Pons (tissue), 1 donor: Measurements from ENCODE around the gene LIMS2.

ENCODE experiments used
- DNase-seq: peaks from one replicate; pipeline ENCODE4 v3.0.0-alpha.2; 2016; ENCODE audit warnings: low spot score

LIMS2 gene

GRCh38 chr2:127633556-127634065 is 41.7 kb downstream of the LIMS2 start:
- no peak for DNase-seq

- no peak for DNase-seq
Observed at GRCh38 chr2:127632592-127633489, 42.5 kb downstream of the LIMS2 start.

DNA sequence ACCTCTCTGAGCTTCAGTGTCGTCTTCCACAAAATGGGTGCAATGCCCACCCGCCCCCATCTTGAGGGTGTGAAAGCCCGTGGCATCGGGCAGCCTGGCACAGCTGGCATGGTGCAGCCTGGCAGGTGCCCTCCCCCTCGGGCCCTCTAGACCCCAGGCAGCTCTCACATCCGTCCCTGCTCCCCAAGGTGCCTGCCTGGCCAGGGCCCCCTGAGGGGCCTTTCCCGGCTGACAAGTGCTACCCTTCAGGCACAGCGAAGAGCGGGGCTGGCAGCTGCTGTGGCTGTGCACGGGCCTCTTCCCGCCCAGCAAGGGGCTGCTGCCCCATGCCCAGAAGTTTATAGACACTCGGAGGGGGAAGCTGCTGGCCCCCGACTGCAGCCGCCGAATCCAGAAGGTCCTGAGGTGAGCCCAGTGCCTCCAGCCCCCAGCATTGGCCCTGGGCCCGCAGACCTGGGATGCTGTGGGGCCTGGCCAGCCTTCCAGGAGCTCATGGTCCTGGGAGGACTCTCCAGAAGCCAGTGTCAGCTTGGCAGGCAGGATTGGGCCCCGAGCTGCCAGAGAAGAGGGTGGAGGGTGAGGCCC is 43.2 kb downstream of the LIMS2 start:
- DNase-seq = no peak

- no peak for DNase-seq
Observed at GRCh38 chr2:127631541-127631996, 43.8 kb downstream of the LIMS2 start.

DNA sequence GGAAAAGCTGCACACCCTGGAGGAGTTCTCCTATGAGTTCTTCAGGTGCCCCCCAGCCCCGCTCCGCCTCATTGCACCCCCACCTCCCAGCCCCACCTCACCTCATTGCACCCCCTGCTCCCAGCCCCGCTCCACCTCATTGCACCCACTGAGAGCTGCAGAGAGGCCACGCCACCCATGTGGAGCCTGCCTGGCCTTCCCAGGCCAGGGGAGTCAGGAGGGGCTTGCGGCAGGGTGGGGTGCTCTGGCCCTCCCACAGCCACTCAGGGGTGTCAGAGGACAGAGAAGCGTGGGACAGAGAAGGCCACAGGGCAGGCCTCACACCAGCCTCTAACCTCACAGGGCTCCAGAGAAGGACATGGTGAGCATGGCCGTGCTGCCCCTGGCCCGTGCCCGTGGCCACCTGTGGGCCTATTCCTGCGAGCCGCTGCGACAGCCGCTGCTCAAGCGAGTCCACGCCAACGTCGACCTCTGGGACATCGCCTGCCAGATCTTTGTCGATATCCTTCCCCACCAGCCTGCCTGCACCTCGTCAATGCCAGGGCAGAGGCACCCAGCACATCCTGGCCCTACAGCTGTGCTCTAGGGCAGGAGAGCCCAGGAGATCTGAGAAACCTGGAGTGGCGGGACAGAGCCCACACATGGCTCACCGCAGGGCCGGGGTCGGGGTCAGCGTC is 44.3 kb downstream of the LIMS2 start:
- DNase-seq = no peak

DNA sequence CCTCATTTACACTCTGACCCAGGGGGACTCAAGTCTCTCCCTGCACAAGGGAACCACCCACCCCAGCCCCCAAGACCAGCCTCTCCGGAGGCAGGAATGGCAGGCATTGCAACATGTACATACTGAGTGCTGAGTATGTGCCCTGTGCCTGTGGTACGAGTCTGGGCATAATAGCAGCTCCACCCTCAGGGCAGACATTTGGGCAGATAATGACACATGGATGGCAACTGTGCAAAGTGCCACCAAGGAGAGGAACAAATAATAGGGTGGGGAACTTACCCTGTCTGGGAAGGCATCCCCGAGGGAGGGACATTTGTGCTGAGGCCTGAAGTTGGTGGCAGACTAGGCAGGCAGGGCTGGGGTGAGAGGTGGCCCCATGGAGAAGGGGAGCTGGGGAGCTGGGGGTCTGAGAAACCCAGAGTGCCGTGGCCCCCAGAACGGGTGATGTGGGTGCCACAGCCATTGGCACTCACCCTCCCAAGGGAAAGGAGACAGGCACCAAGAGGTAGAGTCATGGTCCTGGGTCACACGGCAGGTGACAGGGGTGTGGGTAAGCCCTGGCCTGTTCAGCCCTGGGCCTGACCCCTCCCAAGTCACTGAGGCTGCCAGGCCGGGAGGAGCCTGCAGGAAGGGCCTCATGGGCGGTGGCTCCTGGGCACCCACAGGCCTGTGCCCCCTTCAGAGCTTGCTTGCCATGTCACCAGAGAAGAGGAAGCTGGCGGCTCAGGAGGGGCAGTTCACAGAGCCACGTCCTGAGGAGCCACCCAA is 45.0 kb downstream of the LIMS2 start:
- no peak for DNase-seq

DNA sequence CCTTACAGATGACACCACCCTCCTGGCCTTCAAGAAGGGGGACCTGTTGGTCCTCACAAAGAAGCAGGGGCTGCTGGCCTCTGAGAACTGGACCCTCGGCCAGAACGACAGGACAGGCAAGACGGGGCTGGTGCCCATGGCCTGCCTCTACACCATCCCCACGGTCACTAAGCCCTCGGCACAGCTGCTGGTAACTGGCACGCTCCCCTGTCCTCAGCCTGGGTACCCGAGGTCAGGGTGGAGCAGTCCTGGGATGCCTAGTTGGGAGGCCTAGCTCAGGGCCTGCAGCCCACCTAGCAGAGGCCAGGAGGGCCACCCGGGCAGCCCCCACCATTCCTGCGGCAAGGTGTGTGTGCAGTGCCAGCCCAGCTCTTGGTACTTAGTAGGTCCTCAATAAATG is 45.7 kb downstream of the LIMS2 start:
- no peak for DNase-seq

- DNase-seq = no peak
Observed at GRCh38 chr2:127628767-127629614, 46.3 kb downstream of the LIMS2 start.

GRCh38 chr2:127627740-127628571 is 47.4 kb downstream of the LIMS2 start:
- DNase-seq = no peak

DNA sequence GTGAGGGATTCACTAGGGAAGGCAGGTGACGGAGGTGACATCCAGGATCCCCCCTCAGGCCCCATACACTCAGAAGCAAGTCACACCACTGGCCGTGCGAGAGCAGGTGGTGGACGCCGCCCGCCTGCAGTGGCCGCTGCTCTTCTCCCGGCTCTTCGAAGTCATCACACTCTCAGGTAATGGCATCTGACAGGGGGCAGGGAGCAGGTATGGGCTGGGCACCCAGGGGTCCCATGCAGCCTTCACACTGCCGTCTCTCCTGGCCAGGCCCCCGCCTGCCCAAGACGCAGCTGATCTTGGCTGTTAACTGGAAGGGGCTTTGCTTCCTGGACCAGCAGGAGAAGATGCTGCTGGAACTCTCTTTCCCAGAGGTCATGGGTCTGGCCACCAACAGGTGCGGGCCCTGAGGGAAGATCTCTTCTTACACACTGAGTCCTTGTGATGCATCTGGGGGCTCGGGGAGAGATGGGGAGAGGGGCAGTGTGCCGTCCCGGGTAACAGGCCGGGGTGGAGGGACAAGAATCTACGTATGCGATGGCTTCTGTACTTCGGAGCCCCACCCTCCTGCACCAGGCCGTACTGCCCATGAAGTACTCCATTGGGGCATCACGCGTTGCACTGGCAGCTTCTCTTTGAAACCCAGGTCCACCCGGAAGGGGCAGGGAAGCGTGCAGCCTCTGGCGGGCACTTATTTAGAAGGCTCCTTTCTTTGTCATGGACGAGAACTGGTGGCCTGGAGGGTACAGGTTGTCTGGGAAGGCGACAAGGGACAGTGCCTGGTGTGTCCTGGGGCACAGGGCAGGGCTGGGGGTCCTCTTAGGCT is 48.2 kb downstream of the LIMS2 start:
- no peak for DNase-seq

DNA sequence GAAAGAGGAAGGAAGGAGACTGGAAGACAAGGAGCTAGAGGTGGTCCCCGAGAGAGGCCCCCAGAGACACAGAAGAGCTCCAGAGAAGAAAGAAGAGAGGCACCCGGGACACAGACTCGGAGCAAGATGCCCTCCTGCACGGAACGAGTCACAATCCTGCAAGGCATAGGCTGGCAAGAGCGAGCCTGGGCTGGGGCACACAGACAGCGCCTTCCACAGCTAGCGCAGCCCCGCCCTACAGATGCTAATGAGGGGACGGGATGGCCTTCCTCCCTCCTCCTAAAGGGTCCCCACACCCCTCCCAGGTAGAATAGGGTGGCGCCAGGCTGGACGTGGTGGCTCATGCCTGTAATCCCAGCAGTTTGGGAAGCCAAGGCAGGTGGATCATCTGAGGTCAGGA is 49.2 kb downstream of the LIMS2 start:
- DNase-seq = no peak

- DNase-seq = no peak
Observed at GRCh38 chr2:127625572-127625951, 49.8 kb downstream of the LIMS2 start.

DNA sequence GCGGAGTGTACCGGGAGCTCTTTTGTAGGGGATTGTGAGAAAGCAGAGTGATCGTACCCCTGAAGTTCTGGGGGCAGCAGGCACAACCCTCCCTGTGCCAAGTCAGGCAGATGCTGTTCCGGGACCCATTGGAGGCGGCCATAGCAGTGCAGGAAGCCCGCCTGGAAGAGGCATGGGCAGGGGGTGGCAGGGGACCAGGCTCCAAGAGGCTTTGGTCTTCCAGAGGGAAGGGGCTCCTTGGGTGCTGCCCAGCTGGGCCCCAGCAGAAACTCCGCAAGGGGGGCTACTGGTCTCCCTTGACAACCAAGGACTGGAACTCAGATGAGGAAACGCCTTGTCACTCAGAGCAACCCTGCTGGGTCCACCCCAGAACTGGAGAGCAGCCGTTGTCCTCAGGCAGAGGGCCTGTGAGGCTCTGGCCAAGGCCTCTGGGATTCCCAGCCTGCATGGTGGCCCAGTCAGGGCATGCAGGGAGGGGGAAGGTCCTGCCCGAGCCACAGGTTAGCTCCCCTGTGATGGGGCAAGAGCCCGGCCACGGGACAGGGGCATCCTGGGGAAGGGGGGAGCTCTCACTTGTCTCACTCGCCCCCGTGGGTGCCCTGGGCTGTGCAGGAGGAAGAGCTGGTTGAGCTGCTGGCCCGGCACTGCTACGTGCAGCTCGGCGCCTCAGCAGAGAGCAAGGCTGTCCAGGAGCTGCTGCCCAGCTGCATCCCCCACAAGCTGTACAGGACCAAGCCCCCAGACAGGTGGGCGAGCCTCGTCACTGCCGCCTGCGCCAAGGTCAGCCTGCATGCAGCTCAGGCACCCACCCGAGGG is 50.4 kb downstream of the LIMS2 start:
- no peak for DNase-seq

- DNase-seq = no peak
Observed at GRCh38 chr2:127624320-127624755, 51.0 kb downstream of the LIMS2 start.

GRCh38 chr2:127623388-127624319 is 51.7 kb downstream of the LIMS2 start:
- DNase-seq = no peak

GRCh38 chr2:127622561-127623387 is 52.6 kb downstream of the LIMS2 start:
- no peak for DNase-seq
